ENCODE results near the gene SYT15B.
"Not testable (repeated sequence)": the region's sequence is repeated elsewhere in the genome, so short reads cannot be mapped to it uniquely, and the experiment has no call there.

- not testable (repeated sequence) for TF ChIP-seq CTCF (IDR thresholded peaks at IDR 0.05; ENCODE audit: insufficient read depth, low read length, poor library complexity, severe bottlenecking); EZH2phosphoT487 (conservative IDR thresholded peaks at IDR 0.05; ENCODE audit: low read length)
These were observed 7.4 kb upstream of the SYT15B start for GRCh38 chr10:47770745-47771144.
